ENCODE measurements around the gene CBX4. TPM values are rescaled to one million over a fixed set of nuclear protein-coding genes. Genes with fewer than 3 reads are reported as not detected.
A peak's percentile ranks its signal among the peaks of the same experiment; 100 is the strongest.

The CBX4 gene
- total and polyA plus RNA-seq, 2 of the 13 experiments (the other 11 are each of a cell fraction or from before 2014, with no cell fraction given) = 25.8 to 50.8 TPM

- TF ChIP-seq ZNF556 (CRISPR knock-in tag; IDR thresholded peaks at IDR 0.05; ENCODE audit: borderline replicate concordance) (0 out of 2 replicates have a peak, but pooled peaks have one; percentile 27), ZNF121 (CRISPR knock-in tag; IDR thresholded peaks at IDR 0.05) (no peak), ZNF660 (CRISPR knock-in tag; IDR thresholded peaks at IDR 0.05; ENCODE audit: borderline replicate concordance, low read depth) (no peak), PATZ1 (CRISPR knock-in tag; IDR thresholded peaks at IDR 0.05) (no peak), CREB1 (IDR thresholded peaks at IDR 0.05) (no peak), CREB1 (CRISPR knock-in tag; IDR thresholded peaks at IDR 0.05) (no peak), PHF21A (CRISPR knock-in tag; IDR thresholded peaks at IDR 0.05) (0 out of 2 replicates have a peak, but pooled peaks have one; percentile 36), TGIF2 (CRISPR knock-in tag; IDR thresholded peaks at IDR 0.05) (no peak), HOMEZ (CRISPR knock-in tag; IDR thresholded peaks at IDR 0.05; ENCODE audit: low read depth) (no peak), ZFP36 (IDR thresholded peaks at IDR 0.05; ENCODE audit: borderline replicate concordance, low read depth, low read length, partially characterized antibody) (no peak), CSRNP1 (CRISPR knock-in tag; IDR thresholded peaks at IDR 0.05) (peak; percentile 12; the same call in 1 of the 2 replicates), ZNF274 (CRISPR knock-in tag; IDR thresholded peaks at IDR 0.05) (no peak), ARID3A (IDR thresholded peaks at IDR 0.05; ENCODE audit: low read depth, low read length) (no peak), ELF4 (CRISPR knock-in tag; IDR thresholded peaks at IDR 0.05; ENCODE audit: borderline replicate concordance) (no peak), CAMTA2 (CRISPR knock-in tag; IDR thresholded peaks at IDR 0.05; ENCODE audit: borderline replicate concordance) (no peak), ZNF792 (CRISPR knock-in tag; IDR thresholded peaks at IDR 0.05) (no peak), MTA1 (CRISPR knock-in tag; IDR thresholded peaks at IDR 0.05; ENCODE audit: borderline replicate concordance) (no peak), CBX5 (CRISPR knock-in tag; IDR thresholded peaks at IDR 0.05; ENCODE audit: borderline replicate concordance) (no peak), NCOA1 (CRISPR knock-in tag; IDR thresholded peaks at IDR 0.05) (no peak), RXRB (CRISPR knock-in tag; IDR thresholded peaks at IDR 0.05; ENCODE audit: borderline replicate concordance) (no peak), E2F1 (CRISPR knock-in tag; IDR thresholded peaks at IDR 0.05) (no peak)
These were observed 50.0 kb downstream of the CBX4 start (continued) for GRCh38 chr17:79788989-79789942.
